HL-60 (cell line): Measurements from ENCODE around the gene PACSIN1.

ENCODE experiments used
- GABPA ChIP-seq: IDR thresholded peaks from 2 replicates; pipeline ENCODE4 v1.6.1; 2012; ENCODE audit warnings: low read depth
- POLR2AphosphoS5 ChIP-seq: IDR thresholded peaks from 2 replicates; pipeline ENCODE4 v1.6.1; 2012; ENCODE audit warnings: low read depth
- TF ChIP-seq, protein P1 (sequence below): IDR thresholded peaks from one replicate; pipeline ENCODE4 v1.5.1; 2011; ENCODE audit warnings: low read length, control low read depth, inconsistent platforms; ENCODE audit not compliant: insufficient read depth
- TF ChIP-seq, protein P2 (sequence below): IDR thresholded peaks from 2 replicates; pipeline ENCODE4 v1.6.1; 2012; ENCODE audit warnings: low read depth; ENCODE audit not compliant: insufficient replicate concordance

DNA sequence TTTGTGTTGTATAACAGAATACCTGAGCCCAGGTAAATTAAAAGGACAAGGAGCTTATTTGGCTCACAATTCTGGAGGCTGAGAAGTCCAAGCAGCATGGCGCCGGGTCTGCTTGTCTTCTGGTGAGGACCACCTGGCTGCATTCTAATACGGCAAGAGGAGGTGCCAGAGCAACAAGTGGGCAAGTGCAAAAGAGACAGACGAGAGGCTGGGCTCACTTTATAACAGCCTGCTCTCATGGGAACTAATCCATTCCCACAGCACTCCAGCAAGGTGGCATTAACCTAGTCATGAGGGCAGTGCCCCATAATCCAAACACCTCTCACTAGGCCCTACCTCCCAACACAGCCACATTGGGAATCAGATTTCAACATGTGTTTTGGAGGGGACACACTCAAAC lies 12.9 kb downstream of the PACSIN1 start:
- TF ChIP-seq POLR2AphosphoS5 (no peak), GABPA (no peak)
- TF ChIP-seq, protein P1, sequence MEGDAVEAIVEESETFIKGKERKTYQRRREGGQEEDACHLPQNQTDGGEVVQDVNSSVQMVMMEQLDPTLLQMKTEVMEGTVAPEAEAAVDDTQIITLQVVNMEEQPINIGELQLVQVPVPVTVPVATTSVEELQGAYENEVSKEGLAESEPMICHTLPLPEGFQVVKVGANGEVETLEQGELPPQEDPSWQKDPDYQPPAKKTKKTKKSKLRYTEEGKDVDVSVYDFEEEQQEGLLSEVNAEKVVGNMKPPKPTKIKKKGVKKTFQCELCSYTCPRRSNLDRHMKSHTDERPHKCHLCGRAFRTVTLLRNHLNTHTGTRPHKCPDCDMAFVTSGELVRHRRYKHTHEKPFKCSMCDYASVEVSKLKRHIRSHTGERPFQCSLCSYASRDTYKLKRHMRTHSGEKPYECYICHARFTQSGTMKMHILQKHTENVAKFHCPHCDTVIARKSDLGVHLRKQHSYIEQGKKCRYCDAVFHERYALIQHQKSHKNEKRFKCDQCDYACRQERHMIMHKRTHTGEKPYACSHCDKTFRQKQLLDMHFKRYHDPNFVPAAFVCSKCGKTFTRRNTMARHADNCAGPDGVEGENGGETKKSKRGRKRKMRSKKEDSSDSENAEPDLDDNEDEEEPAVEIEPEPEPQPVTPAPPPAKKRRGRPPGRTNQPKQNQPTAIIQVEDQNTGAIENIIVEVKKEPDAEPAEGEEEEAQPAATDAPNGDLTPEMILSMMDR: no peak
- TF ChIP-seq, protein P2, sequence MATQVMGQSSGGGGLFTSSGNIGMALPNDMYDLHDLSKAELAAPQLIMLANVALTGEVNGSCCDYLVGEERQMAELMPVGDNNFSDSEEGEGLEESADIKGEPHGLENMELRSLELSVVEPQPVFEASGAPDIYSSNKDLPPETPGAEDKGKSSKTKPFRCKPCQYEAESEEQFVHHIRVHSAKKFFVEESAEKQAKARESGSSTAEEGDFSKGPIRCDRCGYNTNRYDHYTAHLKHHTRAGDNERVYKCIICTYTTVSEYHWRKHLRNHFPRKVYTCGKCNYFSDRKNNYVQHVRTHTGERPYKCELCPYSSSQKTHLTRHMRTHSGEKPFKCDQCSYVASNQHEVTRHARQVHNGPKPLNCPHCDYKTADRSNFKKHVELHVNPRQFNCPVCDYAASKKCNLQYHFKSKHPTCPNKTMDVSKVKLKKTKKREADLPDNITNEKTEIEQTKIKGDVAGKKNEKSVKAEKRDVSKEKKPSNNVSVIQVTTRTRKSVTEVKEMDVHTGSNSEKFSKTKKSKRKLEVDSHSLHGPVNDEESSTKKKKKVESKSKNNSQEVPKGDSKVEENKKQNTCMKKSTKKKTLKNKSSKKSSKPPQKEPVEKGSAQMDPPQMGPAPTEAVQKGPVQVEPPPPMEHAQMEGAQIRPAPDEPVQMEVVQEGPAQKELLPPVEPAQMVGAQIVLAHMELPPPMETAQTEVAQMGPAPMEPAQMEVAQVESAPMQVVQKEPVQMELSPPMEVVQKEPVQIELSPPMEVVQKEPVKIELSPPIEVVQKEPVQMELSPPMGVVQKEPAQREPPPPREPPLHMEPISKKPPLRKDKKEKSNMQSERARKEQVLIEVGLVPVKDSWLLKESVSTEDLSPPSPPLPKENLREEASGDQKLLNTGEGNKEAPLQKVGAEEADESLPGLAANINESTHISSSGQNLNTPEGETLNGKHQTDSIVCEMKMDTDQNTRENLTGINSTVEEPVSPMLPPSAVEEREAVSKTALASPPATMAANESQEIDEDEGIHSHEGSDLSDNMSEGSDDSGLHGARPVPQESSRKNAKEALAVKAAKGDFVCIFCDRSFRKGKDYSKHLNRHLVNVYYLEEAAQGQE: no peak
